ENCODE data around the gene RAD52. TPM values are rescaled to one million over a fixed set of nuclear protein-coding genes. Genes with fewer than 3 reads are reported as not detected.

RAD52 gene
- total RNA-seq, 2 donors from 2014 or later = 10.5 to 13.5 TPM

- Histone ChIP-seq H3K27me3 (no peaks in the 10 kb centered on the region), H3K4me3 (no peak overlapping the region), H3K9me3 (no peaks in the 10 kb centered on the region), H3K36me3 (replicated peaks in 1 of 2; ENCODE audit: insufficient read depth in 1 of 2, low read depth in 2 of 2) (peaks cover 8 to 14% of the 10 kb centered on the region in 2 donors), H3K4me1 (peaks cover 7% of the 10 kb centered on the region), H3K27ac (no peak overlapping the region)
- TF ChIP-seq, protein P1, sequence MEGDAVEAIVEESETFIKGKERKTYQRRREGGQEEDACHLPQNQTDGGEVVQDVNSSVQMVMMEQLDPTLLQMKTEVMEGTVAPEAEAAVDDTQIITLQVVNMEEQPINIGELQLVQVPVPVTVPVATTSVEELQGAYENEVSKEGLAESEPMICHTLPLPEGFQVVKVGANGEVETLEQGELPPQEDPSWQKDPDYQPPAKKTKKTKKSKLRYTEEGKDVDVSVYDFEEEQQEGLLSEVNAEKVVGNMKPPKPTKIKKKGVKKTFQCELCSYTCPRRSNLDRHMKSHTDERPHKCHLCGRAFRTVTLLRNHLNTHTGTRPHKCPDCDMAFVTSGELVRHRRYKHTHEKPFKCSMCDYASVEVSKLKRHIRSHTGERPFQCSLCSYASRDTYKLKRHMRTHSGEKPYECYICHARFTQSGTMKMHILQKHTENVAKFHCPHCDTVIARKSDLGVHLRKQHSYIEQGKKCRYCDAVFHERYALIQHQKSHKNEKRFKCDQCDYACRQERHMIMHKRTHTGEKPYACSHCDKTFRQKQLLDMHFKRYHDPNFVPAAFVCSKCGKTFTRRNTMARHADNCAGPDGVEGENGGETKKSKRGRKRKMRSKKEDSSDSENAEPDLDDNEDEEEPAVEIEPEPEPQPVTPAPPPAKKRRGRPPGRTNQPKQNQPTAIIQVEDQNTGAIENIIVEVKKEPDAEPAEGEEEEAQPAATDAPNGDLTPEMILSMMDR (IDR thresholded peaks at IDR 0.05) = no peak
- no peak for TF ChIP-seq POLR2A (IDR thresholded peaks at IDR 0.05)
- DNase-seq = no peak
- no peak for ATAC-seq
- intact Hi-C loops (cut with DNase I) = no loop called here
- 57 to 66% methylated on average over 3 of the region's 3 CpGs for WGBS, 2 donors
These were observed 39.6 kb downstream of the RAD52 start for GRCh38 chr12:909861-910260.

- 76 to 86% methylated on average over 16 of the region's 16 CpGs for WGBS, 2 donors
- peaks cover 7% of the 10 kb centered on the region for H3K4me1 ChIP-seq
- no peaks in the 10 kb centered on the region for H3K9me3 ChIP-seq
- DNase-seq (no peak), ATAC-seq (no peak)
- intact Hi-C loops (cut with DNase I) = no loop called here
- no peak for TF ChIP-seq POLR2A (IDR thresholded peaks at IDR 0.05)
- H3K36me3 ChIP-seq (replicated peaks in 1 of 2; ENCODE audit: insufficient read depth in 1 of 2, low read depth in 2 of 2) = peaks cover 0 to 10% of the 10 kb centered on the region in 2 donors
- no peaks in the 10 kb centered on the region for H3K27me3 ChIP-seq
- no peak overlapping the region for H3K27ac ChIP-seq
- H3K4me3 ChIP-seq = no peak overlapping the region
These were observed 41.9 kb downstream of the RAD52 start for GRCh38 chr12:907413-908185.

DNA sequence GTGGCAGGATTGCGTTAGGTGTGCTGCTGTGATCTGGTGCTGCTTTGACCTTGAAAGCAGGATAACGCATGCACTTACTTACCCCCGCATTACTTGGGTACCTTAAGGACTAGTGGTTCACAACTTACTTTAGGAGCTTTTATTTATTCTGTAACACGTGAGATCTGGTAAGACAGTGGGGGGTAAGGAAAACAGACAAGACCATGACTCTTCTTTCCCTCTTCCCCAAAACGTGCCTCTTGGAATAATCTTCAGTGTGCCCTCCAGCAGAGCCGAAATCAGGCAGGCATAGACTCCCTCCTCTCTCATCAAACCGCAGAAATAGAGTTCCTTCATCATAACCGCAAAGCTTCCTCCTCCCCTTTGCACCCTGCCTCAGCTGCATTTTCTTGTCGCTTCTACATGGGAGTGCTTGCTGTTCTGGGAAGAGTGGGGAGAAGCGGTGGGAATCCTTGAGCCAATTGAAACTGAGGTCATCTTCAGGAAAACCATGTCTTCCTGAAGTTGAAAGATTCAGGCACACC, 43.4 kb downstream of the RAD52 start:
- TF ChIP-seq POLR2A (IDR thresholded peaks at IDR 0.05) = no peak
- TF ChIP-seq, protein P1 (IDR thresholded peaks at IDR 0.05) = no peak
- H3K36me3 ChIP-seq (replicated peaks in 1 of 2; ENCODE audit: insufficient read depth in 1 of 2, low read depth in 2 of 2) = peaks cover 0 to 12% of the 10 kb centered on the region in 2 donors
- H3K9me3 ChIP-seq = no peaks in the 10 kb centered on the region
- DNase-seq (no peak), ATAC-seq (no peak)
- 85 to 87% methylated on average over 10 of the region's 10 CpGs for WGBS, 2 donors
- no peaks in the 10 kb centered on the region for H3K27me3 ChIP-seq
- H3K4me1 ChIP-seq = peaks cover 2% of the 10 kb centered on the region
- intact Hi-C loops (cut with DNase I) = no loop called here
- no peak overlapping the region for H3K4me3 ChIP-seq
- H3K27ac ChIP-seq = no peak overlapping the region

DNA sequence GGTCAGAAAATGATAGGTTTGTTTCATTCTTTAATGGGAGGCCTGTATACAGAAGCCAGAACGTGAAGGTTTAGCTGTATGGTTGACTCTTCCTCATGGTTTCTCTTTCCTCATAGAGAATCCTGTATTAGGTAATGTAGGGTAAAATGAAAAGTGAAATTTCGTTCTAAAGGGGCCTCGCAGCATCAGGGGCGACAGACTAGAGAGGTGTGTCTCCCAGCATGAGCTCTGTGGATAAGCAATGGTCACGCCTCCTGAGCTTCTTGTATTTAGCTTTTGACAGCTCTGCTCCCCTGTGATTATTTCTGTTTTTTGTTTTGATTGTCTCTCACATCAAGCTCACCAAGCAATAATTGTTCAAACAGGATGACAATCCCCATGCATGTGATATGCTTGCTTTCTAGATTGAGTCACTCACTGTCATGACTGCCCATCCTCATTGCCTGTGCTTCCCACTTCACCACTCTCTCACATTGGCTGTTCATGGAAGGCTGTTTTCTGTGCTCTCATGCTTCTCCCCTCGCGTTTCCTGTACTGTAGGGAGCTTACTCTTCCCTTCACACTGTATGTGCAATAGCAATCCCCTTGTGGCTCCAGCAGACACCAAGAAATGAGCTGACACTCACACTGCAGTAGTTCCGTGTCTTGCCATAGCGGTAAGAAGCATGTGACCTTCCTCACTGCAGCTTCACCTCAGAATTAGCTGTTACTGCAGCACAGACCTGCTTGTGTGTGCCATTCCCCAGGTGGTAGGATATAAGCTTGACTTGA, 44.0 kb downstream of the RAD52 start:
- intact Hi-C loops (cut with DNase I) = no loop called here
- no peaks in the 10 kb centered on the region for H3K27me3 ChIP-seq
- H3K4me3 ChIP-seq = no peak overlapping the region
- H3K9me3 ChIP-seq = no peaks in the 10 kb centered on the region
- ATAC-seq (no peak), DNase-seq (peak in 1 of 4 donors; percentile 6)
- H3K27ac ChIP-seq = no peak overlapping the region
- peaks cover 0 to 15% of the 10 kb centered on the region in 2 donors for H3K36me3 ChIP-seq (replicated peaks in 1 of 2; ENCODE audit: insufficient read depth in 1 of 2, low read depth in 2 of 2)
- TF ChIP-seq, protein P1 (IDR thresholded peaks at IDR 0.05) = no peak
- no peak for TF ChIP-seq POLR2A (IDR thresholded peaks at IDR 0.05)
- 84 to 92% methylated on average over 9 of the region's 9 CpGs for WGBS, 2 donors
- H3K4me1 ChIP-seq = no peaks in the 10 kb centered on the region

- TF ChIP-seq, protein P1 (IDR thresholded peaks at IDR 0.05) = no peak
- no peak for TF ChIP-seq POLR2A (IDR thresholded peaks at IDR 0.05)
- no peak for ATAC-seq
- no peaks in the 10 kb centered on the region for H3K4me1 ChIP-seq
- no peaks in the 10 kb centered on the region for H3K27me3 ChIP-seq
- H3K36me3 ChIP-seq (replicated peaks in 1 of 2; ENCODE audit: insufficient read depth in 1 of 2, low read depth in 2 of 2) = peaks cover 0 to 18% of the 10 kb centered on the region in 2 donors
- no peaks in the 10 kb centered on the region for H3K9me3 ChIP-seq
- WGBS, 2 donors = 34 to 50% methylated on average over 5 of the region's 5 CpGs
- no peak overlapping the region for H3K4me3 ChIP-seq
- H3K27ac ChIP-seq = no peak overlapping the region
- intact Hi-C loops (cut with DNase I) = no loop called here
- DNase-seq = no peak
These were observed 45.5 kb downstream of the RAD52 start for GRCh38 chr12:904010-904414.

Measured in body of pancreas (tissue), 4 donors.